Astrocyte (in vitro differentiated cells and primary cell): ENCODE data around the gene SP7.

ENCODE experiments used
- EZH2 ChIP-seq: IDR thresholded peaks from 2 replicates; pipeline ENCODE4 v1.6.1; 2012; ENCODE audit warnings: mild to moderate bottlenecking, low read length, inconsistent platforms; ENCODE audit not compliant: insufficient read depth
- TF ChIP-seq, protein P1 (sequence below): IDR thresholded peaks from 2 replicates; pipeline ENCODE4 v1.5.1; 2011; ENCODE audit warnings: low read depth, mild to moderate bottlenecking, inconsistent platforms, low read length, moderate library complexity; ENCODE audit not compliant: insufficient read depth

DNA sequence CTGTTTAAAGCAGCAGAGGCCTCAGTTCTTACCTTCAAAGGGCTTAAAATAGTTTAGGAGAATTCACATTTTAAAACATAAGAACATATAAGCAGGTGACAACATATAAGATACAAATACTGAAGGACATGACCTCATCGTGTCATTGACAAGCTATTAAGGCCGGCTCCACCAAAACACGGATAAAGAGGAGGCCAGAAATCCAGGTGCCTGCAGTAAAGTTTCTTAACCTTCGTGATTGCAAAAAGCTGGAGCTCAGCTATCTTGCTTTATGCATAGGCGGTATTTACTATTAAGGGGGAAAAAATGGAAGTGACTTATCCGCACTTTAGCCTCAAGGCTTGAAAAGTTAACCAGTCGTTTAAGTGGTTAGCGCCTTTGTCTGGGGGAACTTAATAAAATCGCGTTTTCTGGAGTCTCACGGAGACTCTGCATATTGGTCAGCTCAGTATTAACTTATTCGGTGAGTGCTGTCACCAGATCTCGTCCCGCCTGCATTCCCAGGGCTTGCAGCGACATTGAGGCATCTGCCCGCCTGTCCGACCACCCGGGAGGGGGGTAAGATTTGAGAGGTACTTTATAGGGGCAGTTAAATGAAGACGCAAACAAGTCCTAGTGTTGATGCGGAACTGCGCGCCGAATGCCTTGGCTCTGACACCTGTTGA lies 42.7 kb upstream of the SP7 start:
- TF ChIP-seq, protein P1, sequence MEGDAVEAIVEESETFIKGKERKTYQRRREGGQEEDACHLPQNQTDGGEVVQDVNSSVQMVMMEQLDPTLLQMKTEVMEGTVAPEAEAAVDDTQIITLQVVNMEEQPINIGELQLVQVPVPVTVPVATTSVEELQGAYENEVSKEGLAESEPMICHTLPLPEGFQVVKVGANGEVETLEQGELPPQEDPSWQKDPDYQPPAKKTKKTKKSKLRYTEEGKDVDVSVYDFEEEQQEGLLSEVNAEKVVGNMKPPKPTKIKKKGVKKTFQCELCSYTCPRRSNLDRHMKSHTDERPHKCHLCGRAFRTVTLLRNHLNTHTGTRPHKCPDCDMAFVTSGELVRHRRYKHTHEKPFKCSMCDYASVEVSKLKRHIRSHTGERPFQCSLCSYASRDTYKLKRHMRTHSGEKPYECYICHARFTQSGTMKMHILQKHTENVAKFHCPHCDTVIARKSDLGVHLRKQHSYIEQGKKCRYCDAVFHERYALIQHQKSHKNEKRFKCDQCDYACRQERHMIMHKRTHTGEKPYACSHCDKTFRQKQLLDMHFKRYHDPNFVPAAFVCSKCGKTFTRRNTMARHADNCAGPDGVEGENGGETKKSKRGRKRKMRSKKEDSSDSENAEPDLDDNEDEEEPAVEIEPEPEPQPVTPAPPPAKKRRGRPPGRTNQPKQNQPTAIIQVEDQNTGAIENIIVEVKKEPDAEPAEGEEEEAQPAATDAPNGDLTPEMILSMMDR, result no peak
- TF ChIP-seq EZH2, result no peak
